Measurements from ENCODE around the gene MAZ. TPM values are rescaled to one million over a fixed set of nuclear protein-coding genes. Genes with fewer than 3 reads are reported as not detected.

The MAZ gene
- polyA plus RNA-seq, 1 of the 3 experiments (the other 2 are of a cell fraction), result 163 TPM

- Histone ChIP-seq H3K9ac (no peak overlapping the region), H3K4me2 (no peak overlapping the region), H3K27ac (ENCODE audit: low read depth in 2 of 2, low read length in 1 of 2) (no peak overlapping the region), H3K27me3 (ENCODE audit: insufficient read depth) (no peaks in the 10 kb centered on the region), H3K9me2 (no peaks in the 10 kb centered on the region), H4K20me1 (ENCODE audit: insufficient read depth) (no peaks in the 10 kb centered on the region), H2AFZ (ENCODE audit: low read depth) (no peak overlapping the region), H3F3A (replicated peaks; ENCODE audit: insufficient read depth) (peaks cover 30% of the 10 kb centered on the region), H3K36me3 (replicated peaks in 1 of 2; ENCODE audit: control insufficient read depth in 1 of 2, insufficient read depth in 2 of 2, low read length in 1 of 2) (peaks cover 19% of the 10 kb centered on the region in 2 experiments), H3K4me1 (ENCODE audit: control insufficient read depth in 1 of 2, insufficient read depth in 2 of 2, low read depth in 1 of 2, low read length in 1 of 2) (no peaks in the 10 kb centered on the region), H3K4me3 (ENCODE audit: low read depth in 2 of 2, low read length in 1 of 2) (no peak overlapping the region; a peak in 1 of 4 replicates), H3K9me3 (no peaks in the 10 kb centered on the region), H3K79me2 (ENCODE audit: insufficient read depth) (no peaks in the 10 kb centered on the region)
- DNase-seq, result peak; percentile 83
- CTCF ChIA-PET, result interaction anchor here (0.6 to 5.9 kb wide), 38 partner anchors 8 to 185 kb away, joined by 3 to 129 read pairs (median 4); partner anchors contain the start of genes C16orf92, CDIPT, KIF22 and MAZ
- WGBS (ENCODE audit: low lambda C conversion rate), result 80% methylated on average over 8 of the region's 15 CpGs
- POLR2A ChIA-PET, result interaction anchor here (0.6 to 1.2 kb wide), 6 partner anchors 20 to 59 kb away, joined by 3 read pairs; partner anchors contain the start of genes MAZ and PAGR1
- TF ChIP-seq, protein P1, sequence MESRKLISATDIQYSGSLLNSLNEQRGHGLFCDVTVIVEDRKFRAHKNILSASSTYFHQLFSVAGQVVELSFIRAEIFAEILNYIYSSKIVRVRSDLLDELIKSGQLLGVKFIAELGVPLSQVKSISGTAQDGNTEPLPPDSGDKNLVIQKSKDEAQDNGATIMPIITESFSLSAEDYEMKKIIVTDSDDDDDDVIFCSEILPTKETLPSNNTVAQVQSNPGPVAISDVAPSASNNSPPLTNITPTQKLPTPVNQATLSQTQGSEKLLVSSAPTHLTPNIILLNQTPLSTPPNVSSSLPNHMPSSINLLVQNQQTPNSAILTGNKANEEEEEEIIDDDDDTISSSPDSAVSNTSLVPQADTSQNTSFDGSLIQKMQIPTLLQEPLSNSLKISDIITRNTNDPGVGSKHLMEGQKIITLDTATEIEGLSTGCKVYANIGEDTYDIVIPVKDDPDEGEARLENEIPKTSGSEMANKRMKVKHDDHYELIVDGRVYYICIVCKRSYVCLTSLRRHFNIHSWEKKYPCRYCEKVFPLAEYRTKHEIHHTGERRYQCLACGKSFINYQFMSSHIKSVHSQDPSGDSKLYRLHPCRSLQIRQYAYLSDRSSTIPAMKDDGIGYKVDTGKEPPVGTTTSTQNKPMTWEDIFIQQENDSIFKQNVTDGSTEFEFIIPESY (IDR thresholded peaks at IDR 0.05; ENCODE audit: borderline replicate concordance, low read depth), result no peak
- TF ChIP-seq, protein P2, sequence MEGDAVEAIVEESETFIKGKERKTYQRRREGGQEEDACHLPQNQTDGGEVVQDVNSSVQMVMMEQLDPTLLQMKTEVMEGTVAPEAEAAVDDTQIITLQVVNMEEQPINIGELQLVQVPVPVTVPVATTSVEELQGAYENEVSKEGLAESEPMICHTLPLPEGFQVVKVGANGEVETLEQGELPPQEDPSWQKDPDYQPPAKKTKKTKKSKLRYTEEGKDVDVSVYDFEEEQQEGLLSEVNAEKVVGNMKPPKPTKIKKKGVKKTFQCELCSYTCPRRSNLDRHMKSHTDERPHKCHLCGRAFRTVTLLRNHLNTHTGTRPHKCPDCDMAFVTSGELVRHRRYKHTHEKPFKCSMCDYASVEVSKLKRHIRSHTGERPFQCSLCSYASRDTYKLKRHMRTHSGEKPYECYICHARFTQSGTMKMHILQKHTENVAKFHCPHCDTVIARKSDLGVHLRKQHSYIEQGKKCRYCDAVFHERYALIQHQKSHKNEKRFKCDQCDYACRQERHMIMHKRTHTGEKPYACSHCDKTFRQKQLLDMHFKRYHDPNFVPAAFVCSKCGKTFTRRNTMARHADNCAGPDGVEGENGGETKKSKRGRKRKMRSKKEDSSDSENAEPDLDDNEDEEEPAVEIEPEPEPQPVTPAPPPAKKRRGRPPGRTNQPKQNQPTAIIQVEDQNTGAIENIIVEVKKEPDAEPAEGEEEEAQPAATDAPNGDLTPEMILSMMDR (IDR thresholded peaks at IDR 0.05), result peak; percentile 89
- TF ChIP-seq YY1 (IDR thresholded peaks at IDR 0.05; ENCODE audit: low read depth) (no peak), GATA2 (CRISPR knock-in tag; IDR thresholded peaks at IDR 0.05) (no peak), SMC3 (IDR thresholded peaks at IDR 0.05; ENCODE audit: low read depth, low read length) (peak; percentile 78), RAD21 (IDR thresholded peaks at IDR 0.05; ENCODE audit: low read length) (peak; percentile 70), CHD2 (IDR thresholded peaks at IDR 0.05; ENCODE audit: low read length, partially characterized antibody) (peak; percentile 27)
Observed at GRCh38 chr16:29848420-29849297, 42.3 kb downstream of the MAZ start.

- Histone ChIP-seq H3K27me3 (ENCODE audit: insufficient read depth) (no peaks in the 10 kb centered on the region), H3F3A (replicated peaks; ENCODE audit: insufficient read depth) (peaks cover 30% of the 10 kb centered on the region), H3K4me3 (ENCODE audit: low read depth in 2 of 2, low read length in 1 of 2) (no peak overlapping the region), H3K79me2 (ENCODE audit: insufficient read depth) (no peaks in the 10 kb centered on the region), H2AFZ (ENCODE audit: low read depth) (no peak overlapping the region), H3K9me2 (no peaks in the 10 kb centered on the region), H3K4me2 (no peak overlapping the region), H3K9ac (no peak overlapping the region), H3K27ac (ENCODE audit: low read depth in 2 of 2, low read length in 1 of 2) (no peak overlapping the region), H4K20me1 (ENCODE audit: insufficient read depth) (no peaks in the 10 kb centered on the region), H3K9me3 (no peaks in the 10 kb centered on the region), H3K36me3 (replicated peaks in 1 of 2; ENCODE audit: control insufficient read depth in 1 of 2, insufficient read depth in 2 of 2, low read length in 1 of 2) (peaks cover 15 to 16% of the 10 kb centered on the region in 2 experiments), H3K4me1 (ENCODE audit: control insufficient read depth in 1 of 2, insufficient read depth in 2 of 2, low read depth in 1 of 2, low read length in 1 of 2) (no peaks in the 10 kb centered on the region)
- ChIA-PET POLR2A (no interaction called here), CTCF (interaction anchor here (0.9 to 5.9 kb wide), 12 partner anchors 9 to 156 kb away, joined by 3 to 129 read pairs (median 10); partner anchors contain the start of genes KIF22, MVP, PAGR1 and PRRT2)
- DNase-seq, result no peak
- 86% methylated on average over 5 of the region's 5 CpGs for WGBS (ENCODE audit: low lambda C conversion rate)
- TF ChIP-seq PBX3 (IDR thresholded peaks at IDR 0.05), result no peak
- no peak for TF ChIP-seq RXRA (IDR thresholded peaks at IDR 0.05; ENCODE audit: borderline replicate concordance, low read depth)
- no peak for TF ChIP-seq GATA2 (CRISPR knock-in tag; IDR thresholded peaks at IDR 0.05)
- no peak for TF ChIP-seq RFX5 (IDR thresholded peaks at IDR 0.05; ENCODE audit: low read length)
- no peak for TF ChIP-seq POLR2AphosphoS5 (IDR thresholded peaks at IDR 0.05; ENCODE audit: low read depth, low read length)
- TF ChIP-seq EP300 (IDR thresholded peaks at IDR 0.05; ENCODE audit: borderline replicate concordance in 1 of 2, low read depth in 1 of 2, low read length in 1 of 2), result no peak
- TF ChIP-seq TEAD4 (IDR thresholded peaks at IDR 0.05; ENCODE audit: borderline replicate concordance, insufficient read depth), result no peak
- TF ChIP-seq, protein P3, sequence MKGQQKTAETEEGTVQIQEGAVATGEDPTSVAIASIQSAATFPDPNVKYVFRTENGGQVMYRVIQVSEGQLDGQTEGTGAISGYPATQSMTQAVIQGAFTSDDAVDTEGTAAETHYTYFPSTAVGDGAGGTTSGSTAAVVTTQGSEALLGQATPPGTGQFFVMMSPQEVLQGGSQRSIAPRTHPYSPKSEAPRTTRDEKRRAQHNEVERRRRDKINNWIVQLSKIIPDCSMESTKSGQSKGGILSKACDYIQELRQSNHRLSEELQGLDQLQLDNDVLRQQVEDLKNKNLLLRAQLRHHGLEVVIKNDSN (IDR thresholded peaks at IDR 0.05; ENCODE audit: borderline replicate concordance, low read depth), result no peak
- TF ChIP-seq NRF1 (IDR thresholded peaks at IDR 0.05; ENCODE audit: low read depth, low read length), result no peak
- no peak for TF ChIP-seq MEF2A (IDR thresholded peaks at IDR 0.05; ENCODE audit: borderline replicate concordance, low read depth)
- no peak for TF ChIP-seq MXI1 (IDR thresholded peaks at IDR 0.05; ENCODE audit: low read depth, low read length)
- no peak for TF ChIP-seq USF2 (IDR thresholded peaks at IDR 0.05; ENCODE audit: borderline replicate concordance, low read depth, low read length)
- TF ChIP-seq SIN3A (IDR thresholded peaks at IDR 0.05; ENCODE audit: borderline replicate concordance, low read depth, low read length), result no peak
- no peak for TF ChIP-seq ELF1 (IDR thresholded peaks at IDR 0.05)
Observed at GRCh38 chr16:29849505-29849904, 43.2 kb downstream of the MAZ start.
